ENCODE data around the gene CFAP20DC.

DNA sequence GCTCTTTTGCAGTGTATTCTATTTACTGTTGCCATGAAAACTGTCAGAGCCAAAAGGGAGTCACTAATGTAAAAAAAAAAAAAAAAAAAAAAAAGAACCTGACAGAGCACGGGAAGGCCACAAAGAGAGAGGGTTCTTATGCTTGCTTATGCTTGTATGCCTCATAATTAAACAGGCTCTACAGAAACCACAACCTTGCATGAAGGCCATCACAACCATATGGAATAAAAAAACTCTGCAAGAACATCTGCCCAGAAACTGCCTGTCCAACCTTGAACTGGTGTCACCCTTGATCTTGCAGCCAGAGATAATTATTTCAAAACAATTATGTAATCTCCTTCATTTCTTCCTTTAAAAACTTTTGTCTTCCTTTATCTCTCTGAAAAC lies 50.1 kb downstream of the CFAP20DC start:
- TF ChIP-seq ZNF248 (tag by site-specific recombination; IDR thresholded peaks at IDR 0.05), result no peak
- TF ChIP-seq, protein P1, sequence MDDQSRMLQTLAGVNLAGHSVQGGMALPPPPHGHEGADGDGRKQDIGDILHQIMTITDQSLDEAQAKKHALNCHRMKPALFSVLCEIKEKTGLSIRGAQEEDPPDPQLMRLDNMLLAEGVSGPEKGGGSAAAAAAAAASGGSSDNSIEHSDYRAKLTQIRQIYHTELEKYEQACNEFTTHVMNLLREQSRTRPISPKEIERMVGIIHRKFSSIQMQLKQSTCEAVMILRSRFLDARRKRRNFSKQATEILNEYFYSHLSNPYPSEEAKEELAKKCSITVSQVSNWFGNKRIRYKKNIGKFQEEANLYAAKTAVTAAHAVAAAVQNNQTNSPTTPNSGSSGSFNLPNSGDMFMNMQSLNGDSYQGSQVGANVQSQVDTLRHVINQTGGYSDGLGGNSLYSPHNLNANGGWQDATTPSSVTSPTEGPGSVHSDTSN (CRISPR knock-in tag; IDR thresholded peaks at IDR 0.05), result no peak
- TF ChIP-seq ZNF610 (tag by site-specific recombination; IDR thresholded peaks at IDR 0.05; ENCODE audit: borderline replicate concordance), result no peak
- TF ChIP-seq, protein P2, sequence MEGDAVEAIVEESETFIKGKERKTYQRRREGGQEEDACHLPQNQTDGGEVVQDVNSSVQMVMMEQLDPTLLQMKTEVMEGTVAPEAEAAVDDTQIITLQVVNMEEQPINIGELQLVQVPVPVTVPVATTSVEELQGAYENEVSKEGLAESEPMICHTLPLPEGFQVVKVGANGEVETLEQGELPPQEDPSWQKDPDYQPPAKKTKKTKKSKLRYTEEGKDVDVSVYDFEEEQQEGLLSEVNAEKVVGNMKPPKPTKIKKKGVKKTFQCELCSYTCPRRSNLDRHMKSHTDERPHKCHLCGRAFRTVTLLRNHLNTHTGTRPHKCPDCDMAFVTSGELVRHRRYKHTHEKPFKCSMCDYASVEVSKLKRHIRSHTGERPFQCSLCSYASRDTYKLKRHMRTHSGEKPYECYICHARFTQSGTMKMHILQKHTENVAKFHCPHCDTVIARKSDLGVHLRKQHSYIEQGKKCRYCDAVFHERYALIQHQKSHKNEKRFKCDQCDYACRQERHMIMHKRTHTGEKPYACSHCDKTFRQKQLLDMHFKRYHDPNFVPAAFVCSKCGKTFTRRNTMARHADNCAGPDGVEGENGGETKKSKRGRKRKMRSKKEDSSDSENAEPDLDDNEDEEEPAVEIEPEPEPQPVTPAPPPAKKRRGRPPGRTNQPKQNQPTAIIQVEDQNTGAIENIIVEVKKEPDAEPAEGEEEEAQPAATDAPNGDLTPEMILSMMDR (tag by site-specific recombination; IDR thresholded peaks at IDR 0.05), result no peak
- TF ChIP-seq ZNF629 (tag by site-specific recombination; IDR thresholded peaks at IDR 0.05), result no peak
- TF ChIP-seq, protein P3, sequence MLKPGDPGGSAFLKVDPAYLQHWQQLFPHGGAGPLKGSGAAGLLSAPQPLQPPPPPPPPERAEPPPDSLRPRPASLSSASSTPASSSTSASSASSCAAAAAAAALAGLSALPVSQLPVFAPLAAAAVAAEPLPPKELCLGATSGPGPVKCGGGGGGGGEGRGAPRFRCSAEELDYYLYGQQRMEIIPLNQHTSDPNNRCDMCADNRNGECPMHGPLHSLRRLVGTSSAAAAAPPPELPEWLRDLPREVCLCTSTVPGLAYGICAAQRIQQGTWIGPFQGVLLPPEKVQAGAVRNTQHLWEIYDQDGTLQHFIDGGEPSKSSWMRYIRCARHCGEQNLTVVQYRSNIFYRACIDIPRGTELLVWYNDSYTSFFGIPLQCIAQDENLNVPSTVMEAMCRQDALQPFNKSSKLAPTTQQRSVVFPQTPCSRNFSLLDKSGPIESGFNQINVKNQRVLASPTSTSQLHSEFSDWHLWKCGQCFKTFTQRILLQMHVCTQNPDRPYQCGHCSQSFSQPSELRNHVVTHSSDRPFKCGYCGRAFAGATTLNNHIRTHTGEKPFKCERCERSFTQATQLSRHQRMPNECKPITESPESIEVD (tag by site-specific recombination; IDR thresholded peaks at IDR 0.05), result no peak
- TF ChIP-seq, protein P4, sequence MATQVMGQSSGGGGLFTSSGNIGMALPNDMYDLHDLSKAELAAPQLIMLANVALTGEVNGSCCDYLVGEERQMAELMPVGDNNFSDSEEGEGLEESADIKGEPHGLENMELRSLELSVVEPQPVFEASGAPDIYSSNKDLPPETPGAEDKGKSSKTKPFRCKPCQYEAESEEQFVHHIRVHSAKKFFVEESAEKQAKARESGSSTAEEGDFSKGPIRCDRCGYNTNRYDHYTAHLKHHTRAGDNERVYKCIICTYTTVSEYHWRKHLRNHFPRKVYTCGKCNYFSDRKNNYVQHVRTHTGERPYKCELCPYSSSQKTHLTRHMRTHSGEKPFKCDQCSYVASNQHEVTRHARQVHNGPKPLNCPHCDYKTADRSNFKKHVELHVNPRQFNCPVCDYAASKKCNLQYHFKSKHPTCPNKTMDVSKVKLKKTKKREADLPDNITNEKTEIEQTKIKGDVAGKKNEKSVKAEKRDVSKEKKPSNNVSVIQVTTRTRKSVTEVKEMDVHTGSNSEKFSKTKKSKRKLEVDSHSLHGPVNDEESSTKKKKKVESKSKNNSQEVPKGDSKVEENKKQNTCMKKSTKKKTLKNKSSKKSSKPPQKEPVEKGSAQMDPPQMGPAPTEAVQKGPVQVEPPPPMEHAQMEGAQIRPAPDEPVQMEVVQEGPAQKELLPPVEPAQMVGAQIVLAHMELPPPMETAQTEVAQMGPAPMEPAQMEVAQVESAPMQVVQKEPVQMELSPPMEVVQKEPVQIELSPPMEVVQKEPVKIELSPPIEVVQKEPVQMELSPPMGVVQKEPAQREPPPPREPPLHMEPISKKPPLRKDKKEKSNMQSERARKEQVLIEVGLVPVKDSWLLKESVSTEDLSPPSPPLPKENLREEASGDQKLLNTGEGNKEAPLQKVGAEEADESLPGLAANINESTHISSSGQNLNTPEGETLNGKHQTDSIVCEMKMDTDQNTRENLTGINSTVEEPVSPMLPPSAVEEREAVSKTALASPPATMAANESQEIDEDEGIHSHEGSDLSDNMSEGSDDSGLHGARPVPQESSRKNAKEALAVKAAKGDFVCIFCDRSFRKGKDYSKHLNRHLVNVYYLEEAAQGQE (tag by site-specific recombination; IDR thresholded peaks at IDR 0.05), result no peak
- TF ChIP-seq, protein P5, sequence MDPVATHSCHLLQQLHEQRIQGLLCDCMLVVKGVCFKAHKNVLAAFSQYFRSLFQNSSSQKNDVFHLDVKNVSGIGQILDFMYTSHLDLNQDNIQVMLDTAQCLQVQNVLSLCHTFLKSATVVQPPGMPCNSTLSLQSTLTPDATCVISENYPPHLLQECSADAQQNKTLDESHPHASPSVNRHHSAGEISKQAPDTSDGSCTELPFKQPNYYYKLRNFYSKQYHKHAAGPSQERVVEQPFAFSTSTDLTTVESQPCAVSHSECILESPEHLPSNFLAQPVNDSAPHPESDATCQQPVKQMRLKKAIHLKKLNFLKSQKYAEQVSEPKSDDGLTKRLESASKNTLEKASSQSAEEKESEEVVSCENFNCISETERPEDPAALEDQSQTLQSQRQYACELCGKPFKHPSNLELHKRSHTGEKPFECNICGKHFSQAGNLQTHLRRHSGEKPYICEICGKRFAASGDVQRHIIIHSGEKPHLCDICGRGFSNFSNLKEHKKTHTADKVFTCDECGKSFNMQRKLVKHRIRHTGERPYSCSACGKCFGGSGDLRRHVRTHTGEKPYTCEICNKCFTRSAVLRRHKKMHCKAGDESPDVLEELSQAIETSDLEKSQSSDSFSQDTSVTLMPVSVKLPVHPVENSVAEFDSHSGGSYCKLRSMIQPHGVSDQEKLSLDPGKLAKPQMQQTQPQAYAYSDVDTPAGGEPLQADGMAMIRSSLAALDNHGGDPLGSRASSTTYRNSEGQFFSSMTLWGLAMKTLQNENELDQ (tag by site-specific recombination; IDR thresholded peaks at IDR 0.05; ENCODE audit: low read depth), result no peak
- TF ChIP-seq, protein P6, sequence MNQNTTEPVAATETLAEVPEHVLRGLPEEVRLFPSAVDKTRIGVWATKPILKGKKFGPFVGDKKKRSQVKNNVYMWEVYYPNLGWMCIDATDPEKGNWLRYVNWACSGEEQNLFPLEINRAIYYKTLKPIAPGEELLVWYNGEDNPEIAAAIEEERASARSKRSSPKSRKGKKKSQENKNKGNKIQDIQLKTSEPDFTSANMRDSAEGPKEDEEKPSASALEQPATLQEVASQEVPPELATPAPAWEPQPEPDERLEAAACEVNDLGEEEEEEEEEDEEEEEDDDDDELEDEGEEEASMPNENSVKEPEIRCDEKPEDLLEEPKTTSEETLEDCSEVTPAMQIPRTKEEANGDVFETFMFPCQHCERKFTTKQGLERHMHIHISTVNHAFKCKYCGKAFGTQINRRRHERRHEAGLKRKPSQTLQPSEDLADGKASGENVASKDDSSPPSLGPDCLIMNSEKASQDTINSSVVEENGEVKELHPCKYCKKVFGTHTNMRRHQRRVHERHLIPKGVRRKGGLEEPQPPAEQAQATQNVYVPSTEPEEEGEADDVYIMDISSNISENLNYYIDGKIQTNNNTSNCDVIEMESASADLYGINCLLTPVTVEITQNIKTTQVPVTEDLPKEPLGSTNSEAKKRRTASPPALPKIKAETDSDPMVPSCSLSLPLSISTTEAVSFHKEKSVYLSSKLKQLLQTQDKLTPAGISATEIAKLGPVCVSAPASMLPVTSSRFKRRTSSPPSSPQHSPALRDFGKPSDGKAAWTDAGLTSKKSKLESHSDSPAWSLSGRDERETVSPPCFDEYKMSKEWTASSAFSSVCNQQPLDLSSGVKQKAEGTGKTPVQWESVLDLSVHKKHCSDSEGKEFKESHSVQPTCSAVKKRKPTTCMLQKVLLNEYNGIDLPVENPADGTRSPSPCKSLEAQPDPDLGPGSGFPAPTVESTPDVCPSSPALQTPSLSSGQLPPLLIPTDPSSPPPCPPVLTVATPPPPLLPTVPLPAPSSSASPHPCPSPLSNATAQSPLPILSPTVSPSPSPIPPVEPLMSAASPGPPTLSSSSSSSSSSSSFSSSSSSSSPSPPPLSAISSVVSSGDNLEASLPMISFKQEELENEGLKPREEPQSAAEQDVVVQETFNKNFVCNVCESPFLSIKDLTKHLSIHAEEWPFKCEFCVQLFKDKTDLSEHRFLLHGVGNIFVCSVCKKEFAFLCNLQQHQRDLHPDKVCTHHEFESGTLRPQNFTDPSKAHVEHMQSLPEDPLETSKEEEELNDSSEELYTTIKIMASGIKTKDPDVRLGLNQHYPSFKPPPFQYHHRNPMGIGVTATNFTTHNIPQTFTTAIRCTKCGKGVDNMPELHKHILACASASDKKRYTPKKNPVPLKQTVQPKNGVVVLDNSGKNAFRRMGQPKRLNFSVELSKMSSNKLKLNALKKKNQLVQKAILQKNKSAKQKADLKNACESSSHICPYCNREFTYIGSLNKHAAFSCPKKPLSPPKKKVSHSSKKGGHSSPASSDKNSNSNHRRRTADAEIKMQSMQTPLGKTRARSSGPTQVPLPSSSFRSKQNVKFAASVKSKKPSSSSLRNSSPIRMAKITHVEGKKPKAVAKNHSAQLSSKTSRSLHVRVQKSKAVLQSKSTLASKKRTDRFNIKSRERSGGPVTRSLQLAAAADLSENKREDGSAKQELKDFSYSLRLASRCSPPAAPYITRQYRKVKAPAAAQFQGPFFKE (tag by site-specific recombination; IDR thresholded peaks at IDR 0.05; ENCODE audit: borderline replicate concordance), result no peak

Data from HEK293 (cell line).